CD14-positive monocyte (primary cell): Measurements from ENCODE around the gene COLEC11. TPM values are rescaled to one million over a fixed set of nuclear protein-coding genes. Genes with fewer than 3 reads are reported as not detected.

Experiments
- DNase-seq, 3 donors: peaks; one replicate each; pipeline ENCODE4 v3.0.0-alpha.2; 2011 to 2022
- H2AFZ ChIP-seq: 2 replicates; pipeline ENCODE4 v1.6.0; 2012; ENCODE audit warnings: mild to moderate bottlenecking, low read depth, low read length, inconsistent platforms; ENCODE audit not compliant: insufficient read depth, poor library complexity, severe bottlenecking
- H3K27ac ChIP-seq, 2 donors: 1 replicate in 1 of 2; 2 replicates in 1 of 2; pipeline ENCODE4 v1.5.1; 2012 to 2013; ENCODE audit warnings: low read length in 2 of 2, control low read depth in 1 of 2, inconsistent platforms in 1 of 2, low read depth in 1 of 2, mild to moderate bottlenecking in 1 of 2
- H3K27me3 ChIP-seq, 2 donors: one replicate each; pipeline versions ENCODE4 v1.6.0 to v1.6.1; 2011 to 2013; ENCODE audit warnings: low read length in 2 of 2; ENCODE audit not compliant: control insufficient read depth in 2 of 2, insufficient read depth in 2 of 2
- H3K36me3 ChIP-seq, 2 donors: replicated peaks in 1 of 2; 1 replicate in 1 of 2; 2 replicates in 1 of 2; pipeline versions ENCODE4 v1.5.1 to v1.6.1; 2012 to 2013; ENCODE audit warnings: low read length in 2 of 2, control low read depth in 1 of 2, inconsistent platforms in 1 of 2, mild to moderate bottlenecking in 1 of 2; ENCODE audit not compliant: insufficient read depth in 2 of 2, control insufficient read depth in 1 of 2
- H3K4me1 ChIP-seq, 2 donors: 1 replicate in 1 of 2; 2 replicates in 1 of 2; pipeline versions ENCODE4 v1.5.1 to v1.6.1; 2012 to 2013; ENCODE audit warnings: low read length in 2 of 2, control low read depth in 1 of 2, inconsistent platforms in 1 of 2, mild to moderate bottlenecking in 1 of 2, moderate library complexity in 1 of 2; ENCODE audit not compliant: insufficient read depth in 2 of 2, control insufficient read depth in 1 of 2
- H3K4me2 ChIP-seq: replicated peaks from 2 replicates; pipeline ENCODE3; 2012; ENCODE audit warnings: low read length, moderate library complexity, mild to moderate bottlenecking; ENCODE audit not compliant: poor library complexity, severe bottlenecking; ENCODE audit errors: extremely low read depth
- H3K4me3 ChIP-seq, 3 experiments: fragments of 200-600 bp in 1 of 3; sonication (generic) in 1 of 3; replicated peaks in 1 of 3; 1 replicate in 2 of 3; 2 replicates in 1 of 3; pipeline ENCODE4 v1.5.1; 2011 to 2013; ENCODE audit warnings: low read length in 3 of 3, mild to moderate bottlenecking in 3 of 3, control low read depth in 2 of 3, low read depth in 2 of 3, inconsistent platforms in 1 of 3, moderate library complexity in 1 of 3
- H3K79me2 ChIP-seq: 2 replicates; pipeline ENCODE4 v1.6.0; 2012; ENCODE audit warnings: mild to moderate bottlenecking, control low read depth, inconsistent platforms, low read length, moderate library complexity; ENCODE audit not compliant: insufficient read depth
- H3K9ac ChIP-seq: 2 replicates; pipeline ENCODE4 v1.6.0; 2017; ENCODE audit warnings: low read length, mild to moderate bottlenecking; ENCODE audit not compliant: insufficient read depth, poor library complexity, severe bottlenecking
- H3K9me3 ChIP-seq, 2 donors: replicated peaks in 1 of 2; 1 replicate in 1 of 2; 2 replicates in 1 of 2; pipeline versions ENCODE4 v1.5.1 to v1.6.1; 2012 to 2013; ENCODE audit warnings: low read length in 2 of 2, control low read depth in 1 of 2; ENCODE audit not compliant: control insufficient read depth in 1 of 2, insufficient read depth in 1 of 2
- H4K20me1 ChIP-seq: 2 replicates; pipeline ENCODE4 v1.6.0; 2012; ENCODE audit warnings: mild to moderate bottlenecking, low read length, control low read depth, moderate library complexity; ENCODE audit not compliant: insufficient read depth
- H3K27ac Mint-ChIP-seq, 7 donors: one replicate each; pipeline ENCODE4 v1.8.0; 2020; ENCODE audit warnings: mild to moderate bottlenecking in 7 of 7, mixed read lengths in 7 of 7, moderate library complexity in 6 of 7, inconsistent platforms in 2 of 7
- H3K27me3 Mint-ChIP-seq, 3 donors: one replicate each; pipeline ENCODE4 v1.8.0; 2021 to 2022; ENCODE audit warnings: low read depth in 3 of 3, mild to moderate bottlenecking in 3 of 3, mixed read lengths in 3 of 3, moderate library complexity in 3 of 3, inconsistent platforms in 1 of 3
- H3K36me3 Mint-ChIP-seq, 2 donors: one replicate each; pipeline ENCODE4 v1.8.0; 2020; ENCODE audit warnings: mixed read lengths in 2 of 2, inconsistent platforms in 1 of 2, mild to moderate bottlenecking in 1 of 2
- H3K4me1 Mint-ChIP-seq: one replicate; pipeline ENCODE4 v1.8.0; 2020; ENCODE audit warnings: mild to moderate bottlenecking, mixed read lengths
- H3K4me3 Mint-ChIP-seq, 2 donors: one replicate each; pipeline ENCODE4 v1.8.0; 2020; ENCODE audit warnings: mild to moderate bottlenecking in 2 of 2, mixed read lengths in 2 of 2, moderate library complexity in 1 of 2
- H3K9me3 Mint-ChIP-seq, 7 donors: one replicate each; pipeline ENCODE4 v1.8.0; 2020 to 2022; ENCODE audit warnings: mixed read lengths in 7 of 7, mild to moderate bottlenecking in 6 of 7, moderate library complexity in 6 of 7, inconsistent platforms in 2 of 7
- WGBS: methylation state at CpG from one replicate; pipeline ENCODE4 v1.1.5; 2013; ENCODE audit warnings: missing lambda C conversion rate; ENCODE audit not compliant: insufficient coverage; 5-methylcytosine and 5-hydroxymethylcytosine counted together
- intact Hi-C, 2 donors: fragments of 100-400 bp; cut with micrococcal nuclease; formaldehyde crosslinking; loops; one replicate each; pipeline versions ENCODE4 v1.15.0 to v1.15.1; 2023
- polyA plus RNA-seq, 3 donors: library from polyadenylated mRNA; depleted of rRNA in 1 of 3; unstranded in 2 of 3; stranded (reverse) in 1 of 3; fragments of 300-500 nt in 2 of 3; fragments of >200 nt in 1 of 3; fragmentation: Illumina TruSeq in 2 of 3; gene quantifications; 1 replicate in 2 of 3; 2 replicates in 1 of 3; pipeline ENCODE4 v1.2.3, GENCODE V29; 2012 to 2021
- TF ChIP-seq, protein P1 (sequence below): fragments of 200-600 bp; IDR thresholded peaks from one replicate; pipeline ENCODE4 v1.8.0; 2022; ENCODE audit warnings: antibody characterized with exemption, mild to moderate bottlenecking

COLEC11 gene
- polyA plus RNA-seq, 3 donors = not detected

DNA sequence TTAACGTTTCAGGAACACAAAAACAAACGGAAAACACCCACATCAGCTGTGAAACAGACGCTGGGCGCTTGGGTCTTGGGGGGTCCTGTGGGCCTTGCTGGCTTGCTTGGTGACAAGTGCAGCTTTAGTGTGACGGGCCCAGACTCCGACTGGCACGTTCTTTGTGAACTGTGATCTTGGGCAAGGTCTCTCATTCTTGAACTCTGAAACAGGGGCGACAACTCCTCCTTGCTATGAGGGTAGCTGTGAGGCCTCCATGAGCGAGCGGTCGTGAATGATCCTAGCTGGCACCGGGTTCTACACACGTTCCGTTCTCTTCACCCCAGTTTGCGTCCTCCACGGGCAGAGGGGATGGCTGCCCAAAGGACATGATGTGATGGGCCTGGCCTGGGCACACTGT is 8.7 kb upstream of the COLEC11 start:
- Histone ChIP-seq H3K4me3 (no peak overlapping the region), H3K36me3 (peaks cover 24 to 39% of the 10 kb centered on the region in 2 donors), H2AFZ (no peak overlapping the region), H3K27me3 (no peaks in the 10 kb centered on the region), H4K20me1 (peaks cover 13% of the 10 kb centered on the region), H3K79me2 (no peaks in the 10 kb centered on the region), H3K27ac (no peak overlapping the region), H3K9ac (no peak overlapping the region), H3K9me3 (no peaks in the 10 kb centered on the region), H3K4me2 (no peak overlapping the region), H3K4me1 (no peaks in the 10 kb centered on the region)
- TF ChIP-seq, protein P1, sequence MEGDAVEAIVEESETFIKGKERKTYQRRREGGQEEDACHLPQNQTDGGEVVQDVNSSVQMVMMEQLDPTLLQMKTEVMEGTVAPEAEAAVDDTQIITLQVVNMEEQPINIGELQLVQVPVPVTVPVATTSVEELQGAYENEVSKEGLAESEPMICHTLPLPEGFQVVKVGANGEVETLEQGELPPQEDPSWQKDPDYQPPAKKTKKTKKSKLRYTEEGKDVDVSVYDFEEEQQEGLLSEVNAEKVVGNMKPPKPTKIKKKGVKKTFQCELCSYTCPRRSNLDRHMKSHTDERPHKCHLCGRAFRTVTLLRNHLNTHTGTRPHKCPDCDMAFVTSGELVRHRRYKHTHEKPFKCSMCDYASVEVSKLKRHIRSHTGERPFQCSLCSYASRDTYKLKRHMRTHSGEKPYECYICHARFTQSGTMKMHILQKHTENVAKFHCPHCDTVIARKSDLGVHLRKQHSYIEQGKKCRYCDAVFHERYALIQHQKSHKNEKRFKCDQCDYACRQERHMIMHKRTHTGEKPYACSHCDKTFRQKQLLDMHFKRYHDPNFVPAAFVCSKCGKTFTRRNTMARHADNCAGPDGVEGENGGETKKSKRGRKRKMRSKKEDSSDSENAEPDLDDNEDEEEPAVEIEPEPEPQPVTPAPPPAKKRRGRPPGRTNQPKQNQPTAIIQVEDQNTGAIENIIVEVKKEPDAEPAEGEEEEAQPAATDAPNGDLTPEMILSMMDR = no peak
- no peak for DNase-seq
- intact Hi-C loops = no loop called here
- Mint-ChIP-seq H3K27ac (no peak overlapping the region), H3K4me1 (no peaks in the 10 kb centered on the region), H3K36me3 (peaks cover 22 to 29% of the 10 kb centered on the region in 2 donors), H3K27me3 (no peaks in the 10 kb centered on the region), H3K9me3 (no peaks in the 10 kb centered on the region), H3K4me3 (no peak overlapping the region)
- 96% methylated on average over 8 of the region's 16 CpGs for WGBS

DNA sequence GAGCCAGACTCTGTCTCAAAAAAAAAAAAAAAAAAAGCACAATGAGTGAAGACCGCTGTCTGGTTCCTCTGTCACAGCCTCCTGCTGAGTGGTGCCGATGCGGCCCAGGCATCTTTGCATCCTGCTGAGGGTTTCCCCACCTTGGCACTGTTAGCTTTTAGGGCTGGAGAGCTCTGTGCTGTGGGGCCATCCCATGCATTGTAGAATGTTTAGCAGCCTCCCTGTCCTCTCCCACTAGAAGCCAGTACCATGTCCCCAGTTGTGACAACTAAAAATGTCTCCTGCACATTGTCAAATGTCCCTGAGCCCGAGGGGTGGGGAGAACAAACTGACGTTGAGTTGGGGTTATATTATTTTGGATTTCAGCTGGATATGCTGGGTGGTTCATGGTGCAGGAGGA is 7.9 kb upstream of the COLEC11 start:
- peaks cover 16 to 31% of the 10 kb centered on the region in 2 donors for H3K36me3 ChIP-seq
- Mint-ChIP-seq H3K36me3 (peaks cover 15 to 21% of the 10 kb centered on the region in 2 donors), H3K4me1 (no peaks in the 10 kb centered on the region), H3K4me3 (no peak overlapping the region), H3K27ac (peak overlapping the region in 2 of 7 donors; percentile 17 to 32), H3K9me3 (no peaks in the 10 kb centered on the region), H3K27me3 (no peaks in the 10 kb centered on the region)
- no peaks in the 10 kb centered on the region for H3K27me3 ChIP-seq
- no peak overlapping the region for H3K27ac ChIP-seq
- no peaks in the 10 kb centered on the region for H3K4me1 ChIP-seq
- intact Hi-C loops = no loop called here
- no peak overlapping the region for H3K4me2 ChIP-seq
- no peak overlapping the region for H3K9ac ChIP-seq
- H4K20me1 ChIP-seq = peaks cover 5% of the 10 kb centered on the region
- no peaks in the 10 kb centered on the region for H3K9me3 ChIP-seq
- H3K4me3 ChIP-seq = no peak overlapping the region
- no peaks in the 10 kb centered on the region for H3K79me2 ChIP-seq
- no peak for DNase-seq
- TF ChIP-seq, protein P1 = no peak
- WGBS = 80% methylated on average over 1 of the region's 5 CpGs
- no peak overlapping the region for H2AFZ ChIP-seq
